Measurements from ENCODE around the gene TBX5.

Gene TBX5

DNA sequence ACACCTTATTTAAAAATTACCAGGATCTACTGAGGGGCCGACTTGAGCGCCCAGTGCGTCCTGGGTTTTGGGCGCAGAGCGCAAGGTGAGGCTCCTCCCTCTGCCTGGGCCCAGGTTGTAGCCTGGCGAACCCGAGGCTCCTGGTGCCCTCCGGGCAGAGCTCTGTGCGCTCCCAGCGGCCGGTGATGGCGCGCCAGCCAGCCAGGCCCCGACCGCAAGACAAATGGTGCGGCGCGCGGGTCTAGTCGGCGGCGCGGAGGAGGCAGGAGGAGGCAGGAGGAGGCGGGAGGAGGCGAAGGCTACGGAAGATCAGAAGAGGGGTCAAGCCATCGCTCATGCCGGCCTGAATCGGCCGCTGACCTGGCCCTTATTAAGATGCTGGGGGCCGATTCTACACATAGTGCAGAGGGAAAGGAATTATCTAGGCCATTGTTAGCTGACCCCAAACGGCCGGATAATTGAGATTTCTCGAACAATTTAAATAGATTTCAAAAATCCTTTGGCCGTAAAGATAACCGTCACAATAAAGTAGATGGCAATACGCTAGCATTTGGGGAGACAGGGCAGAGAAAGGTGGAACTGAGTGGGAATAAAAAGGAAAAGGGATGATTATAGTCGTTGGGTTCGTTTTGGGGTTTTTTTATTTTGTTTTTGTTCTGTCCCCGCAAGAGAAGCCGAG lies 2.8 kb downstream of the TBX5 start:
- peak; percentile 49; the same call in 1 of the 3 replicates for ATAC-seq (ENCODE audit: low read depth)
- peaks cover 98% of the 10 kb centered on the region for H3K27me3 ChIP-seq (ENCODE audit: insufficient read depth, poor library complexity, severe bottlenecking)
- H3K4me3 ChIP-seq (ENCODE audit: severe bottlenecking), result no peak overlapping the region
- H3K36me3 ChIP-seq (ENCODE audit: low read depth), result no peaks in the 10 kb centered on the region
- no peaks in the 10 kb centered on the region for H3K4me1 ChIP-seq (ENCODE audit: insufficient read depth, poor library complexity, severe bottlenecking)
- DNase-seq (ENCODE audit: low spot score), result no peak
- TF ChIP-seq, protein P1, sequence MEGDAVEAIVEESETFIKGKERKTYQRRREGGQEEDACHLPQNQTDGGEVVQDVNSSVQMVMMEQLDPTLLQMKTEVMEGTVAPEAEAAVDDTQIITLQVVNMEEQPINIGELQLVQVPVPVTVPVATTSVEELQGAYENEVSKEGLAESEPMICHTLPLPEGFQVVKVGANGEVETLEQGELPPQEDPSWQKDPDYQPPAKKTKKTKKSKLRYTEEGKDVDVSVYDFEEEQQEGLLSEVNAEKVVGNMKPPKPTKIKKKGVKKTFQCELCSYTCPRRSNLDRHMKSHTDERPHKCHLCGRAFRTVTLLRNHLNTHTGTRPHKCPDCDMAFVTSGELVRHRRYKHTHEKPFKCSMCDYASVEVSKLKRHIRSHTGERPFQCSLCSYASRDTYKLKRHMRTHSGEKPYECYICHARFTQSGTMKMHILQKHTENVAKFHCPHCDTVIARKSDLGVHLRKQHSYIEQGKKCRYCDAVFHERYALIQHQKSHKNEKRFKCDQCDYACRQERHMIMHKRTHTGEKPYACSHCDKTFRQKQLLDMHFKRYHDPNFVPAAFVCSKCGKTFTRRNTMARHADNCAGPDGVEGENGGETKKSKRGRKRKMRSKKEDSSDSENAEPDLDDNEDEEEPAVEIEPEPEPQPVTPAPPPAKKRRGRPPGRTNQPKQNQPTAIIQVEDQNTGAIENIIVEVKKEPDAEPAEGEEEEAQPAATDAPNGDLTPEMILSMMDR (IDR thresholded peaks at IDR 0.05; ENCODE audit: poor library complexity, severe bottlenecking), result peak; percentile 11
- H3K9me3 ChIP-seq (ENCODE audit: severe bottlenecking), result no peaks in the 10 kb centered on the region
- H3K27ac ChIP-seq (ENCODE audit: poor library complexity, severe bottlenecking), result no peak overlapping the region

DNA sequence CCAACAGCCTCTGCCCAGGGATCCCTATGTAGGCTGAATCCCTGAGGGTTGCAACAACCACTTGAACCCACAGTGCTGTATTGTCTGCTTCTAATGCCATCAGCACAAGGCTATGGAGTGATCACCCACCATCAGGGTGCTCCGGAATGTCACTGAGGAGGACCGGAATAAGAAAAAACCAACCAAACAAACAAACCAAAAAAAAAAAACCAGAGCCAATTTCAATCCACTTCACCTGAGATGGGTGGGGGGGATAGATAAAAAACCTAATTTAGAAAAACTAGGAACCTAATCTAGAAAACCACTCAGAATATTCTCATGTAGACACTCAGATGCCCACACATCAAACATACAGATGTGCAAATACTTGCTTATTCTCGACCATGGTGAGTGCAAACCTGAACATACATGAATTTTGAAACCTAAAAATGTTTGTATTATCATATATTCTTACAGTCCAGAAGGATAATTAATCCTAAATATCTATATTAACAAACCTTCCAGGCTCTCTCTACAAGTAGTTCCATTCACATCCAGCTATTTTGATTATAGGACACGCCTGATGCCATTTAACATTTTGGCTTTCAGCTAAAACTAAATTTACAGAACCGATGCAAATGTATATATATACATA lies 3.7 kb downstream of the TBX5 start:
- H3K4me1 ChIP-seq (ENCODE audit: insufficient read depth, poor library complexity, severe bottlenecking), result no peaks in the 10 kb centered on the region
- no peaks in the 10 kb centered on the region for H3K36me3 ChIP-seq (ENCODE audit: low read depth)
- TF ChIP-seq, protein P1 (IDR thresholded peaks at IDR 0.05; ENCODE audit: poor library complexity, severe bottlenecking), result no peak
- H3K4me3 ChIP-seq (ENCODE audit: severe bottlenecking), result no peak overlapping the region
- H3K27ac ChIP-seq (ENCODE audit: poor library complexity, severe bottlenecking), result no peak overlapping the region
- ATAC-seq (ENCODE audit: low read depth) (no peak), DNase-seq (ENCODE audit: low spot score) (no peak)
- peaks cover 98% of the 10 kb centered on the region for H3K27me3 ChIP-seq (ENCODE audit: insufficient read depth, poor library complexity, severe bottlenecking)
- no peaks in the 10 kb centered on the region for H3K9me3 ChIP-seq (ENCODE audit: severe bottlenecking)

DNA sequence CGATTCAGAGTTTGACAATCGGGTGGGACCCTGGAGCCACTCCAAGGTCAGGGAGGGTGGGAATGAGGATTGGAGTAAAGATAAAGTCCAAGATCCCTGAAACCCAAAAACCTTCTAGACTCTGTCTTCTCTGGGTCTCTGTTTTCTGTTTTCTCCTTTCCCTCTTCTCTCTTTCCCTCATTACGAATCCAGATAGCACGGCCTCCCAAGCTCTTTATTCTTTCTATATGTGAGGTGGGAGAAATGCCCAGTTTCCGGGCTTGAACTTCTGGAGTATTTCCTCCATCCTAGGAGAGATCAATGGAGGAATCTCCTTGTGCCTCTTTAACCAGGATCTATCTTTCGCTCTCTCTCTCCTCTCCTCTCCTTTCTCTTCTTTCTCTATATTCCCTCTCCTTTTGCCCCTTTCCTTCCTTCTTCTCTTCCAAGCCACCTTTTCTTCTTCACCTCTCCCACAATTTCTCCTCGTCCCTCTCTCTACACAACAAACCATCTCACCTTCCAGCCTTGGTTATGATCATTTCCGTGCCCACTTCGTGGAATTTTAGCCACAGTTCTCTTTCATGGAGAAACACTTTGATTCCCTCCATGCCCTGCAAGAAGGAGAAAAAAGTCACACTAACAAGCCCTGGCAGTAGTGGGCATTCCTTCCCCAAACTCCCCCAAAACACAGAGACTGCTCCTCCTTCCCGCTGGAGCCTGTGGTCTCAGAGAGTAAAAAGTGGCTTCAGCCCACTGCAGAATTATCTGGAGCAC lies 4.4 kb downstream of the TBX5 start:
- H3K4me3 ChIP-seq (ENCODE audit: severe bottlenecking), result no peak overlapping the region
- H3K36me3 ChIP-seq (ENCODE audit: low read depth), result no peaks in the 10 kb centered on the region
- no peak for ATAC-seq (ENCODE audit: low read depth)
- no peak for DNase-seq (ENCODE audit: low spot score)
- TF ChIP-seq, protein P1 (IDR thresholded peaks at IDR 0.05; ENCODE audit: poor library complexity, severe bottlenecking), result no peak
- peaks cover 98% of the 10 kb centered on the region for H3K27me3 ChIP-seq (ENCODE audit: insufficient read depth, poor library complexity, severe bottlenecking)
- H3K4me1 ChIP-seq (ENCODE audit: insufficient read depth, poor library complexity, severe bottlenecking), result no peaks in the 10 kb centered on the region
- no peak overlapping the region for H3K27ac ChIP-seq (ENCODE audit: poor library complexity, severe bottlenecking)
- no peaks in the 10 kb centered on the region for H3K9me3 ChIP-seq (ENCODE audit: severe bottlenecking)

DNA sequence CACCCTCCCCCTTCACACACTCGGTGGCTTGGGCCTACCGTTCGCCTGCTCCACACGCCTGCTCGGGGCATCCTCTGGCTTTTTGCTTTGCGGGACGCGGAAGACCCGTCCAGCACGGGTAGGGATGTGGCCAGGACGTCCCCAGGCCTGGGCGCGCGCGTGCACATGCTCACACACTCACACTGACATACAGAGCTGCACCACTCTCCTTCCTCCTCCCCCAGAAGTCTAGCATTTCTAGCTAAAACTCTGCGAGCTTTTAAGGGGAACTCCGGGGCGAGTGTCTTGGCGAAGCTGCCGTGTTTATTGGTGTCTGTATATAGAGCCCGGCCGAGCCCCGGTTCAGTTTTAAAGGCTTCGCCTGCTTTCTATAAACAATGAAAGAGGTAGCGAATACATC lies 5.0 kb downstream of the TBX5 start:
- Histone ChIP-seq H3K27me3 (ENCODE audit: insufficient read depth, poor library complexity, severe bottlenecking) (peaks cover 100% of the 10 kb centered on the region), H3K27ac (ENCODE audit: poor library complexity, severe bottlenecking) (no peak overlapping the region), H3K4me3 (ENCODE audit: severe bottlenecking) (no peak overlapping the region), H3K4me1 (ENCODE audit: insufficient read depth, poor library complexity, severe bottlenecking) (no peaks in the 10 kb centered on the region), H3K36me3 (ENCODE audit: low read depth) (no peaks in the 10 kb centered on the region), H3K9me3 (ENCODE audit: severe bottlenecking) (no peaks in the 10 kb centered on the region)
- ATAC-seq (ENCODE audit: low read depth) (no peak), DNase-seq (ENCODE audit: low spot score) (no peak)
- TF ChIP-seq, protein P1 (IDR thresholded peaks at IDR 0.05; ENCODE audit: poor library complexity, severe bottlenecking), result no peak
